ENCODE results near the gene CCR9. TPM values are rescaled to one million over a fixed set of nuclear protein-coding genes. Genes with fewer than 3 reads are reported as not detected.
"Not testable (repeated sequence)": the region's sequence is repeated elsewhere in the genome, so short reads cannot be mapped to it uniquely, and the experiment has no call there.

Gene CCR9, protein sequence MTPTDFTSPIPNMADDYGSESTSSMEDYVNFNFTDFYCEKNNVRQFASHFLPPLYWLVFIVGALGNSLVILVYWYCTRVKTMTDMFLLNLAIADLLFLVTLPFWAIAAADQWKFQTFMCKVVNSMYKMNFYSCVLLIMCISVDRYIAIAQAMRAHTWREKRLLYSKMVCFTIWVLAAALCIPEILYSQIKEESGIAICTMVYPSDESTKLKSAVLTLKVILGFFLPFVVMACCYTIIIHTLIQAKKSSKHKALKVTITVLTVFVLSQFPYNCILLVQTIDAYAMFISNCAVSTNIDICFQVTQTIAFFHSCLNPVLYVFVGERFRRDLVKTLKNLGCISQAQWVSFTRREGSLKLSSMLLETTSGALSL
- total RNA-seq, result not detected

DNA sequence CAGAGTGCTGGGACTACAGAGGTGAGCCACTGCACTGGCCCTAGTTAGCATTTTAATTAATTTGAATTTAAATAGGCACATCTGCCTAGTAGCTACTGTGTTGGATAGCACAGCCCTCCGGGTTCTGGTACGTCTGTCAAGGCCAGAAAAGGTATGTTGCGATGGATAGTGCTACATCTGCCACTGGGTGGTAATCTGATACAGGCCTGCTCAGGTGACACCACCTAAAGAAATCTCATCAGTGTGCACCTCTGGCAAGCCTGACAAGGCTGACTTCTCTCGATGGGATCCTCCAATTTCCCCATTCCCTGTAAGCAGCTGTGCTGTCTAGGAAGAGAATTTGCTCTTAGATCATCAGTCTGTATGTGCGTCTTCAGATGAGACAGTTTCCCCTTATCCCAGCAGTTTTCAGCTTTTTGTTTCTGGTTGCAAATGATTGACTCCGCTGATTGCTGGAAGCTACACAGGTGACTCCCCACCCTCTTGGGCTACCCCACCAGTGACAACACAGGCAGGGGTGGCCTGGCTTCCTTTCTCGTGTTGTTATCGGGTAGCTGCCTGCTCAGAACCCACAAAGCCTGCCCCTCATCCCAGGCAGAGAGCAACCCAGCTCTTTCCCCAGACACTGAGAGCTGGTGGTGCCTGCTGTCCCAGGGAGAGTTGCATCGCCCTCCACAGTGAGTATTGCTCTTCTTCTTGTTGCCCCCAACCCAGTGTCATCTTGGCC, at the start of gene CCR9:
TSS of gene CCR9 (plus strand) at position 565 of the 727 bp plus-strand sequence. CDS start 8,391 bp downstream, outside the sequence.
- no peak for ATAC-seq

DNA sequence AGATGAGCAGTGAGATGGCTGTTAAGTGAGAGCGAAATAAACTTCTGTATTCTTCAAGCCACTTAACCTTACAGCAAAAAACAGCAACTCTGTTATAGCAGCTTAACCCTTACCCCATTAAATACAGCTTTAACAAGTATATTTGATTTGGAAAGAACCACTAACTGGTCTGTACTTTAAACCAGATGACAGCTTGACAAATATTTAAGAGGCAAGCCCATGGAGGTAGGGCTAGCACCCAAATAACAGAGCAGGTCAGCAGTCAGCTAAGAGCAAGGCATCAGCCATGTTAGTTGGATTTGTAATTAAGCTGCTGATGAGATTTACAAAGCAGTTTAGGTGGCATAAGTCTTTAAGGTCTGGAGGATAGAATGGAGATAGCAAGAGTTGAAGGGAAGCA, 47.9 kb upstream of the CCR9 start:
- ATAC-seq, result no peak

DNA sequence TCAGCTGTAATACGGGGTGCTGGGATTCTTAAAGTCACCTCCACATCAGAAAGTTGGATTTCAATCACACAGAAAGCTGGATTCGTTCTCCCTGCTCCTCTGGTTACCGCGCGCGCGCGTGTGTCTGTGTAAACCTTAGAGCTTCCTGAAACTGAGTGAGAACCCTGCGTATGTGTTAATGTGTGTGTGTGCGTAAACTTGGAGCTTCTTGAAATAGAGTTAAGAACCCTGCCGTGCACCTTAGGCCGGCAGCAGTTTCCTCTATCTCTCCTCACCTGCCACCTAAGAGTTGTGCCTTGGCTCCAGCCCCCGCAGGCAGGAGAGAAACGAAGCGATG, 45.0 kb upstream of the CCR9 start:
- peak; percentile 48 for ATAC-seq

- ATAC-seq, result peak; percentile 95
These were observed 44.4 kb upstream of the CCR9 start, which contains the start of gene LZTFL1 for GRCh38 chr3:45841757-45842491. Gene LZTFL1, minus strand, starts transcription at chr3:45842119. Its CDS starts 128 bp downstream, at chr3:45841991.

- no peak for ATAC-seq
These were observed 43.3 kb upstream of the CCR9 start for GRCh38 chr3:45842851-45843625.

DNA sequence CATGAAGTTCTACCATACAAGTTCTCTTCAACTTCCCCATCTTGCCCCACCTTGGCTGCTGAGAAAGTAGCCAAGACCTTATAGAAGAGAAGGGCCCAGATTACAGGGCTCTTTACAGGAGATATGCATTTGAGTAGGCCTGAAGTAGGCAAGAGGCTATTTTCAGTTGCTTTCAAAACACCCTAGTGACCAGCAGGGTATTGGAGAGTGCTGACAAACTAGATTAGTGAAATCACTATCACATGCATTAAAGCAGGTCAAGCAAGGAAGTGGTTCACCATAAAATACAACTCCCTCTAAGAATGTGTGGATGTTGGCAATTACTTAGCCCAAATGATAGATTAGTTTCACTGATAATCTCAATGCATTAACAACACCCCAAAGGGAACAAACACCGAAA, 41.7 kb upstream of the CCR9 start:
- no peak for ATAC-seq

- no peak for ATAC-seq
These were observed 38.0 kb upstream of the CCR9 start for GRCh38 chr3:45848392-45848791.

GRCh38 chr3:45852828-45853227, 33.5 kb upstream of the CCR9 start:
- no peak for ATAC-seq

DNA sequence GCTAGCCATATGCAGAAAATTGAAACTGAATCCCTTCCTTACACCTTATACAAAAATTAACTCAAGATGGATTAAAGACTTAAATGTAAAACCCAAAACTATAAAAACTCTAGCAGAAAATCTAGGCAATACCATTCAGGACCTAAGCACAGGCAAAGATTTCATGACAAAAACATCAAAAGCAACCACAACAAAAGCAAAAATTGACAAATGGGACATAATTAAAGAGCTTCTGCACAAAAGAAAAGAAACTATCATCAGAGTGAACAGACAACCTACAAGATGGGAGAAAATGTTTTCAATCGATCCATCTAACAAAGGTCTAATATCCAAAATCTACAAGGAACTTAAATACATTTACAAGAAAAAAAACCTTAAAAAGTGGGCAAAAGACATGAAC, 30.0 kb upstream of the CCR9 start:
- ATAC-seq, result not testable (repeated sequence)

GRCh38 chr3:45857024-45857423, 29.3 kb upstream of the CCR9 start:
- ATAC-seq, result not testable (repeated sequence)

DNA sequence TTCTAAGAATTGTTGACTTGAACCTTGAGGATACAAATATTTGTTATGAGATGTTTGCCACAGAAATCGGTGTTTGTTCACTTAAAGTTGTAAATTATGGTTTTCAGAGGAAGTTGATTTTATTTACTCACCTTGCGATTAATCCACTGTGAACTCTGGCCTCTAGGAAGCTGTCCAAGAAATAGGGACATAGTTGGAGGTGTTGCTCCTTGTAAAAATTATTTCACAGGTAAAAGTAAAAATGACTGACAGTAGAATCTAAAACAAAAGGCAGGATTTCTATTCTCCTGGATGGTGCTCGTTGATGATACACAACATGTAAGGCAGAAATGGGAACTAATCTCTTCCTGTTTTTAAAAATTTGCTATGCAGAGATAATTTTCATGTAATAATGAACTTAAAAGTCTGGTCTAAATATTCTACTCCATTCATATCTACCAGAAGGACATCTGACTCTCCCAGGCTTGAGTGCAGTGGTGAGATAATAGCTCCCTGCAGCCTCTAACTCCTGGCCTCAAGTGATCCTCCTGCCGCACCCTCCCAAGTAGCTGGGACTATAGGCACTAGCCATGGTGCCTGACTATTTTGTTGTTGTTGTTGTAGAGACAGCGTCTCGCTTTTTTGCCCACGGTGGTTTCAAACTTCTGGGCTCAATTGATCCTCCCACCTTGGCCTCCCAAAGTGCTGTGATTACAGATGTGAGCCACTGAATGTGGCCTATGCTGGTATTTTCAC, 27.4 kb upstream of the CCR9 start:
- no peak for ATAC-seq

DNA sequence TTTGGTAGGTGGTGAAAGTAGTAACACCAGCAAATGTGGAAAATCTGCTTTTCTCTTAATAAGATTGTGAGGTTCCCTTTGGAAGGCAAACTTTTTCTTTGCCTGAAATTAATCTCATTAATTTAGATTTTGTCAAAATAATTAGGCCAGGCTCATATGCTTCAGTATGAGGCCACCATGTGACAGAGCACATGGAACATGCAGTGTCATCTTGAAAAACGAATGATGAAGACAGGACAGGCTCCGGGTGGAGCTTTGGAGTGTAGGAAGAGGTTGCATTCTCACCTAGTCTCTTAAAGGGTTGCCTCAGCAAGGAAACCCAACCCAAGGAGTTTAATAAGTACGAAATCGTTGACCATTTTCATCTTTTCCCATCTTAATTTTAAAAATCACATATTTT, 25.9 kb upstream of the CCR9 start:
- ATAC-seq, result no peak

GRCh38 chr3:45861043-45861719, 25.2 kb upstream of the CCR9 start:
- ATAC-seq, result no peak

DNA sequence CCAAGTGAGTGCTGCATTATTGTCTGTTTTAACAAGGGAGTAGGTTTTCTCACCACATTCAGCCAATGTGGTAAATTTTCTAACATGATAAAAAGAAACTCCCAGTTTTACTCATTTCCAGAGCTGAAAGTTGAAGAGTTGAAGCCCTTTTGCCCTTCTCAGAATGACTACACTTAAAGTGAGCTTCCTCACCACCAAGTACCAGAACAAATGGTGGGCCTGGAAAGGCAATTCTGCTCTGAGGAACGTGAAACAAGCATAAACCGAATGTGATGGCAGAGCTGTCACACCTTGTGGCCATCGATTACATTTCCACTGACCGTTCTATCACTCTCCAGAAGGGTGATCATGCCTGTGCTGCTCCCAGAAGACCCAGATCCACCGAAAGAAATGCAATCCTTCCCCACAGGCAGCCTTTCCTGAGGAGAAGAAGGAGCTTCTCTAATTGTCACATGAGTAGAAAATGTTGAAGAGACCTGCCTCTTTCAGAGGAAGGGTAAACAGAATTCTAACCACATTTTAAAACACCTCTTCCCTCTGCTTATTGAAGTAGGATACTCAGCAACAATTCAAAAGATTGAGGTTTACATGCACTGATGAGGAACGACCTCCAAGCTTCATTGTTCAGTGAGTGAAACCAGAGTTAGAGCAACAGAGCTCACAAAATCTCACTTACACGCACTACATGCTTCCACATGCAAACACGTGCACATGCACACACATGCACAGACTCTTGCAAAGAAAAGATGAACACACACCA, 21.4 kb upstream of the CCR9 start:
- no peak for ATAC-seq

DNA sequence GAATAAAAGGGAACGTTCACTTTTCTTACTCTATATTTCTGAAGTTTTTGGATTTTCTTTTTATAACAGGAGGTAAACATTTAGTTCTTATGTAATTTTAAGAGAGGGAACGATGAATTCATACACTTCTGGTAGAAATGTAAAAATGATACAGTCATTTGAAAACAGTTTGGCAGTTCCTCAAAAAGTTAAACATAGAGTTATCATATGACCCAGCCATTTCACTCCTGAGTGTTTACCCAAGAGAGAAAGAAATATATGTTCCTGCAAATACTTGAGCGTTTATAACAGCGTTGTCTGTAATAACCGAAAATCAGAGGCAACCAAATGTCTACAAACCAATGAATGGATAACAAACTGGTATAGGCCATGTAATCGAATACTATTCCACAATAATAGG, 20.8 kb upstream of the CCR9 start:
- no peak for ATAC-seq

- ATAC-seq, result no peak
These were observed 18.1 kb upstream of the CCR9 start for GRCh38 chr3:45868213-45868612.

- ATAC-seq, result no peak
These were observed 17.7 kb upstream of the CCR9 start for GRCh38 chr3:45868650-45869049.

DNA sequence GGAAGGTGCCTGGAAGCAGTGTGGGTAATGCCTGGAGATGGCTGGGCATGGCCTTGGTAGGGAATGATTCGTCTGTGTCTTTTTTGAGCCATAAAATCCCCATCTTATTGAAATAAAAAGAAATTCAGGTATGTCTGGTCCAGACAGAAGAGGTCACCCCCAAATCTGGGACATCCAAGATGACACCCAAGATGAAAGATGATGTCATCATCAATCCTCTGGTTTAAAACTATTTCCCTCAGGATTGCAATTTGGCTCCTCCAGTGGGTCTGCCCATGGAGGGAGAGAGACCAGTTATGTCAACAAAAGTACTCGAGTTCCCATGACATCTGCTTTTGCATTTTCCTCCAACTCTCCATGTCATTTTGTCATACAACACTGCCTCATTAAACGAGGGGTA, 16.7 kb upstream of the CCR9 start:
- no peak for ATAC-seq

GRCh38 chr3:45870099-45870498, 16.2 kb upstream of the CCR9 start:
- ATAC-seq, result no peak

GRCh38 chr3:45871780-45872179, 14.6 kb upstream of the CCR9 start:
- no peak for ATAC-seq

DNA sequence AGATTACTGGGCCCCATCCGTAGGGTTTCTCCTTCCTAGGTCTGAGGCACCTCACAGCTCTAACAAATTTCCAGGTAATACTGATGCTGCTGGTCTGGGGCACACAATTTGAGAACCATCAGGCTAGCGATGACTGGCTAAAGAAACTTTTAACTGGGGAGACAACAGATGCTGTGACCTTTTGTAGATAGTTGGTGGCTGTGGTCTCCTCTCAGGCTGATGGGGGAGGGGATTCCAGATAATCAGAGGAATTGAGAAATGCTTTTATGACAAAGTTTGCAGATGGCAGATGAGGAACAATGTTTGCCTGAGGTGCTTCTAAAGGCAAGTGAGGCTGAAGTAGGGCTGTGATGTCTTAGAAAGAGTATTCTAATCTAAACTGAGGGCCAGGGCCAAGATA, 13.8 kb upstream of the CCR9 start:
- ATAC-seq, result no peak

Measured in esophagus mucosa (tissue), 1 donor.